Fibroblast of skin of right biceps (primary cell): Measurements from ENCODE around the gene PAPPA2.
"Not testable (repeated sequence)": the region's sequence is repeated elsewhere in the genome, so short reads cannot be mapped to it uniquely, and the experiment has no call there.

ENCODE experiments used
- DNase-seq: peaks from one replicate; pipeline ENCODE4 v3.0.0-alpha.2; 2013

PAPPA2 gene

GRCh38 chr1:176612791-176613190 is 149.8 kb downstream of the PAPPA2 start:
- no peak for DNase-seq

- peak; percentile 69 for DNase-seq
These were observed 154.9 kb downstream of the PAPPA2 start for GRCh38 chr1:176617881-176618280.

GRCh38 chr1:176619261-176619660 is 156.3 kb downstream of the PAPPA2 start:
- DNase-seq, result peak; percentile 32

GRCh38 chr1:176625365-176625764 is 162.4 kb downstream of the PAPPA2 start:
- no peak for DNase-seq

GRCh38 chr1:176626572-176627061 is 163.6 kb downstream of the PAPPA2 start:
- no peak for DNase-seq

GRCh38 chr1:176628775-176629174 is 165.8 kb downstream of the PAPPA2 start:
- no peak for DNase-seq

- not testable (repeated sequence) for DNase-seq
These were observed 171.8 kb downstream of the PAPPA2 start for GRCh38 chr1:176634733-176635132.

- no peak for DNase-seq
These were observed 175.9 kb downstream of the PAPPA2 start for GRCh38 chr1:176638713-176639526.

- DNase-seq, result peak; percentile 80
These were observed 180.6 kb downstream of the PAPPA2 start for GRCh38 chr1:176643536-176643935.

- no peak for DNase-seq
These were observed 185.6 kb downstream of the PAPPA2 start for GRCh38 chr1:176648556-176648955.

- DNase-seq, result peak; percentile 97
These were observed 193.5 kb downstream of the PAPPA2 start for GRCh38 chr1:176656257-176656995.

GRCh38 chr1:176669782-176670181 is 206.8 kb downstream of the PAPPA2 start:
- no peak for DNase-seq

- no peak for DNase-seq
These were observed 207.9 kb downstream of the PAPPA2 start for GRCh38 chr1:176670853-176671252.

- DNase-seq, result no peak
These were observed 220.0 kb downstream of the PAPPA2 start for GRCh38 chr1:176682830-176683535.

- DNase-seq, result peak; percentile 50
These were observed 228.6 kb downstream of the PAPPA2 start for GRCh38 chr1:176691251-176692228.

GRCh38 chr1:176692431-176692830 is 229.5 kb downstream of the PAPPA2 start:
- DNase-seq, result no peak

GRCh38 chr1:176692988-176693696 is 230.2 kb downstream of the PAPPA2 start:
- DNase-seq, result no peak

GRCh38 chr1:176693697-176694329 is 230.8 kb downstream of the PAPPA2 start:
- DNase-seq, result no peak

- DNase-seq, result no peak
These were observed 231.7 kb downstream of the PAPPA2 start for GRCh38 chr1:176694713-176695112.

- peak; percentile 65 for DNase-seq
These were observed 233.1 kb downstream of the PAPPA2 start for GRCh38 chr1:176696109-176696508.

GRCh38 chr1:176696689-176697088 is 233.7 kb downstream of the PAPPA2 start:
- DNase-seq, result no peak
